SIG-M5 treated with dmso at 0.1 percent for 504 hours (cell line): Measurements from ENCODE around the gene SPARCL1.
"Not testable (repeated sequence)": the region's sequence is repeated elsewhere in the genome, so short reads cannot be mapped to it uniquely, and the experiment has no call there.

ENCODE experiments used
- DNase-seq: peaks from one replicate; lab custom pipeline; 2025; ENCODE audit not compliant: unreplicated experiment; lab: John Stamatoyannopoulos, UW

Gene SPARCL1

DNA sequence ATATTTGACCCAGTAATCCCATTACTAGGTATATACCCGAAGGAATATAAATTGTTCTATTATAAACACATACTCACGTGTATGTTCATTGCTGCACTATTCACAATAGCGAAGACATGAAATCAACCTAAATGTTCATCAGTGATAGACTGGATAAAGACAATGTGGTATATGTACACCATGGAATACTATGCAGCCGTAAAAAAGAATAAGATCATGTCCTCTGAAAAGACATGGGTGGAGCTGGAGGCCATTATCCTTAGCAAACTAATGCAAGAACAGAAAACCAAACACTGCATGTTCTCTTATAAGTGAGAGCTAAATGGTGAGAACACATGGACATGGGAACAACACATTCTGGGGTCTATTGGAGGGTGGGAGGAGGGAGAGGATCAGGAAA is 70.3 kb downstream of the SPARCL1 start:
- DNase-seq, result no peak

DNA sequence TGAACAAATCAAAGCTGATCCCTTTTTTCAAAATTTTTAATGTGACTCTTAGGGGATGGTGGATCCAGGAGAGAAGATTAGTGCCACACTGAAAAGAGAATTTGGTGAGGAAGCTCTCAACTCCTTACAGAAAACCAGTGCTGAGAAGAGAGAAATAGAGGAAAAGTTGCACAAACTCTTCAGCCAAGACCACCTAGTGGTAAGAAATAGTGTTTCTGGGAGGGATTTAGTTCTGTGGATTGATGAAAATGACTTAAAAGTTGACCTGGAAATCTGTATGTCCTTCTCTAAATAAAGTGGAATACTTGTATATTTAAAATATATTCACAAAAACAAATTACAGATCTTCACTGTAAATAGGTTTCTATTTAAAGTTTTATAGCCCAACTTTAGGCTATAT is 77.6 kb downstream of the SPARCL1 start:
- DNase-seq, result no peak

DNA sequence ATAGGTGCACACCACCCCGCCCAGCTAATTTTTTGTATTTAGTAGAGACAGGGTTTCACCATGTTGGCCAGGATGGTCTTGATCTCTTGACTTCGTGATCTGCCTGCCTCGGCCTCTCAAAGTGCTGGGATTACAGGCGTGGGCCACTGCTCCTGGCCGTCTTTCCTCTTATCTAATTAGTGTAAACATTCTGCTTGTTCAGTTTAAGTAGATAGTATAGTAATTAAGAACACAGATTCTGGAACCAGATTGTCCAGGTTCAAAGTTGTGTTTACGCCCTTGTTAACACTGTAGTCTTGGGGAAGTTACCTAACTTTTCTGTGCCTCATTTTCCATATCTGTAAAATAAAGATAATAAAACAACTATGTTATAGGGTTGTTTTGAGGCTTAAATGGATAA is 82.8 kb downstream of the SPARCL1 start:
- DNase-seq, result not testable (repeated sequence)

DNA sequence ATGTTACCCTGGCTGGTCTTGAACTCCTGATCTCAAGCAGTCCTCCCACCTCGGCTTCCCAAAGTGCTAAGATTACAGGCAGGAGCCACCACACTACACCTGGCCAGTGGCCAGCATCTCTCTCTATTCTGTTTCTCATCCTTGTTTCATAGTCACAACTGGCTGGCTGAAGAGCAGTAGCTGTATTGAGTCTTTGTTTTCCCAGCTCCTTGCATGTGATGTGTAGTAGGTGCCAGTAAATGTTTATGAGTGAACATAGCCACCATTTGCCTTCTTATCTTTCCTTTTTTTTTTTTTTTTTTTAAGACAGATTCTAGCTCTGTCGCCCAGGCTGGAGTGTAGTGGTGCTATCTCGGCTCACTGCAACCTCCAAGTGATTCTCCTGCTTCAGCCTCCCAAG is 83.2 kb downstream of the SPARCL1 start:
- DNase-seq, result no peak

DNA sequence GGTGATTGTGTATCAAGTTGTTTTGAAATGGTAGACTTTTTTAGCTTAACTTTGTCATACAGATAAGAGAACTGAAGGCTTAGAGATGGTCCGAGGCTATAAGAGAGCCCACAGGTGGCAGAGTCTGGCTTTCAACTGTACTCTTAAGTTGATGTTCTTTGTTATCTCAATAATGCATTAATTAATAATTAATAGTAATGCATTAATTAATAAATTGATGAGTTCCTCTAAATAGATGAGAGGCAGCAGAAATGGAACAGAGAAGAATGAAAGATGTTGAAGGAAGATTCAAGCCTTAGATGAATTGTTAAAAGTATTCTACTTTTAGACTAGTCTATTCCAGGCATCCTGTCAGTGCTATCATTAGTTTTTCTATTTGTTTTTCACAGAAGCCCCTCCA is 84.4 kb downstream of the SPARCL1 start:
- no peak for DNase-seq

DNA sequence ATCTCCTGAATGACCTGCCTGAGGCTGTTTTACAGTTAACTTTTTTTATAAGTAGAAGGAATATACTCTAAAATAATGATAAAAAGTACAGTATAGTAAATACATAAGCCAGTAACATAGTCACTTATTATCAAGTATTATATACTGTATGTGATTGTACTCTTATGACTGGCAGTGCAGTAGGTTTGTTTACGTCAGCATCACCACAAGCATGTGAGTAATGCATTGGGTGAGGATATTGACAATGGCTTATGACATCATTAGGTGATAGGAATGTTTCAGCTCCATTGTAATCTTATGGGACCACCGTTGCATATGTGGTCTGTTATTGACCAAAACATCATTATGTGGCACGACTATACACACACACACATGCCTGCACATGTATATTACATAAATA is 86.3 kb downstream of the SPARCL1 start:
- DNase-seq, result no peak

DNA sequence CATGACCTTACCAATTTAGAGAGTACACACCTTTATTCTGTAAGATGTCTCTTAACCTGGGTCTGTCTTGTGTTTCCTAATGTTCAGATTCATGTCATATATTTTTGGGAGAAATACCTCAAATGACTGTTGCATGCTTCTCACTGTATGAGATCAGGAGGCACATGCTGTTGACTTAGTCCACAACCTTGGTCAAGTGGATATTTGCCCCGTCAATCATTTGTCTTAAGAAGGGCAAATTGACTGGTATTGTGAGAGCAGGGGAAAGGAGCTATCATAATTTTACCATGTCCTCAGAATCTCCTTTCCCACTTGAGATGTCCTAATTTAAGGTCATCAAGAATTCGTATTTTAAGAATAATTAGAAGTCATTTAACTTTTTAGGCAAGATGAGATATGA is 95.8 kb downstream of the SPARCL1 start:
- DNase-seq, result no peak

DNA sequence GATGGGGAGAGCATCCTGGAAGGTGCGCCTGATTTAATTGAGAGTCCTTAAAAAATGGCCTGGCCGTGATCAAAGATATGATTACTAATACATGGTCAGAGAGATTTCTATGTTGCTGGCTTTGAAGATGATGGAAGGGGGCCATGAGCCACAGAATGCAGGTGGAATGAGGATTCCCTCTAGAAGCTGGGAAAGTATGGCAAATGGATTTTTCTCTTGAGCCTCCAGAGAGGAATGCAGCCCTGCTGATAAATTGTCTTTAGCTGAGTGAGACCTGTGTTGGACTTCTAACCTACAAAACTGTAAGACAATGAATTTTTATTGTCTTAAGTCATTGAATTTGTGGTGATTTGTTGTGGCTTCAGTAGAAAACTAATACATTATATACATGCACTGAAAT is 99.1 kb downstream of the SPARCL1 start:
- DNase-seq, result no peak

DNA sequence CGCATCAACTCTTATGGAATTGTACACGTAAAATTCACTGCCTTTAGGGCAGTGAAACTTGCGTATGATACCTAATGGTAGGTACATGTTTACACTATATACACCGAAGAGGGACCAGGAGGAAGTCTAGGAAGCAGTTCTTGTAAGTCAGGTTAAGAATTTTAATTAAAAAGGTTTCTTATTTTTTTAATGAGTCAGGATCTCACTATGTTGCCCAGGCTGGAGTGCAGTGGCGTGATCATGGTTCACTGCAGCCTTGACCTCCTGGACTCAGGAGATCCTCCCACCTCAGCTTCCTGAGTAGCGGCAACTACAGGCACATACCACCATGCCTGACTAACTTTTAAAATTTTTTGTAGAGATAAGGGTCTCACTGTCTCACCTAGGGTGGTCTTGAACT is 100.2 kb downstream of the SPARCL1 start:
- no peak for DNase-seq

DNA sequence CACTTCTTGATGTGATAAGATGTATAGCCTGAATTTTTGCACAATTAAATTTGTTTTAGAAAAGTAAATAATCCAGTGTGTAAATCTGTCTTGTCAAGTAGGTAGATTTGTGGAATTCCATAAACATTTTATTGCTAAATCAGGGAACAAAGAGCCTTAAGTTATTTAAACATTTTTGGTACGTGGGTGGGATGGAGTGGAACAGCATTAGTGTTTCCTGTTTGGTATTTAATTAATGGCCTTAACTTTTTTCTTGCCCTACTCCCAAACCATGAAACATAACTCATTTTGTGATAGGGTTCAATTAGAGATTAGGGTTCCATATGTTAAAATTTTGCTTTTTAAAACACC is 101.7 kb downstream of the SPARCL1 start:
- DNase-seq, result no peak

DNA sequence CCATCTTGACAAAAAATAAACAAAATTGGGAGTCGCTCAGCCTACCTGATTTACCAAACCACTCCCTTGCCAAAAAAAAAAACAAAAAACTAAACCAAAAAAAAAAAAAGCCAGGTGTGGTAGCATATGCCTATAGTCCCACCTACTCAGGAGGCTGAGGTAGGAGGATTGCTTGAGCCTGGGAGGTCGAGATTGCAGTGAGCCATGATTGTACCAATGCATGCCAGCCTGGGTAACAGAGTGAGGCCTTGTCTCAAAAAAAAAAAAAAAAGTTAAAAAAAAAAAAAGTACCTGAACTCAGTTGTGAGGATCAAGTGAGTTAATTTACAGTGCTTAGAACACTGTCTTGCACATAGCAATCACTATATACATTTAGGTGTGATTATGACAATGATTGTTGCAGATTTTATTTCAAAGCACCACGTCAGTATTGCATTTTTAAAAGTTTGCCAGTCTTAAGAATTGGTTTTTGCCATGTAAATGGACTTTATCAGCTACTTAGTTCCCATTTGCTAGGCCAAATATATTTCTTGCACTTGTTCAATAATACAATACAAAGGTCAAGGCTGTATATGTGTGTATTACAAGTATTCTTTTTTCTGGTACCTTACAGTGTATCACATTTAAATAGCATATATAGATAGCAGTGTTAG is 102.2 kb downstream of the SPARCL1 start:
- no peak for DNase-seq

DNA sequence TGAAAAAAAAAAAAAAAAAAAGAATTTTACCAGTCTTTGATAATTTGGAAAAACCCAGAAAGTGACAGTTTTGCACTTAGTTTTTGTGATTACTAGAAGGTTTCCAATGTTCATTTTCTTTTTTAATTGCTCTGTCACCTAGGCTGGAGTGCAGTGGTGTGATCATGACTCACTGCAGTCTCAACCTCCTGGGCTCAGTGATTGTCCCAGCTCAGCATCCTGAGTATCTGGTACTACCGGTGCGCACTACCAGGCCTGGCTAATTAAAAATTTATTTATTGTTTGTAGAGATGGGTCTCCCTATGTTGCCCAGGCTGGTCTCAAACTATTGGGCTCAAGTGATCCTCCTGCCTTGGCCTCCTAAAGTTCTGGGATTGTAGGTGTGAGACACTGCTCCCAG is 103.5 kb downstream of the SPARCL1 start:
- no peak for DNase-seq

DNA sequence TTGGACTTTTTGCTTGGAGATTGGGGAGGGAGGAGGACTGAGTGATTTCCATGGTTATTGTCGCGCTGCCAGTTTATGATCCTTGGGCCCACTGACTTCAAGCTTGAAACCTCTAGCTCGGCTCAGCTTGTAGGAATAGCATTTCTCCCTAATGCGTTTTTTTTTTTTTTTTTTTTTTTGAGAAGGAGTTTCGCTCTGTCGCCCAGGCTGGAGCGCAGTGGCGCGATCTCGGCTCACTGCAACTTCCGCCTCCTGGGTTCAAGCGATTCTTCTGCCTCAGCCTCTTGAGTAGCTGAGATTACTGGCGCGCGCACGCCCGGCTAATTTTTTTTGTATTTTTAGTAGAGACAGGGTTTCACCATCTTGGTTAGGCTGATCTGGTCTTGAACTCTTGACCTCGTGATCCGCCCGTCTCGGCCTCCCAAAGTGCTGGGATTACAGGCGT is 105.1 kb downstream of the SPARCL1 start:
- DNase-seq, result not testable (repeated sequence)
